Measurements from ENCODE around the gene SLC19A1.
A peak's percentile ranks its signal among the peaks of the same experiment; 100 is the strongest.

Gene SLC19A1

GRCh38 chr21:45544449-45545235, 2.4 kb upstream of the SLC19A1 start:
- DNase-seq (ENCODE audit: low read depth) = no peak

DNA sequence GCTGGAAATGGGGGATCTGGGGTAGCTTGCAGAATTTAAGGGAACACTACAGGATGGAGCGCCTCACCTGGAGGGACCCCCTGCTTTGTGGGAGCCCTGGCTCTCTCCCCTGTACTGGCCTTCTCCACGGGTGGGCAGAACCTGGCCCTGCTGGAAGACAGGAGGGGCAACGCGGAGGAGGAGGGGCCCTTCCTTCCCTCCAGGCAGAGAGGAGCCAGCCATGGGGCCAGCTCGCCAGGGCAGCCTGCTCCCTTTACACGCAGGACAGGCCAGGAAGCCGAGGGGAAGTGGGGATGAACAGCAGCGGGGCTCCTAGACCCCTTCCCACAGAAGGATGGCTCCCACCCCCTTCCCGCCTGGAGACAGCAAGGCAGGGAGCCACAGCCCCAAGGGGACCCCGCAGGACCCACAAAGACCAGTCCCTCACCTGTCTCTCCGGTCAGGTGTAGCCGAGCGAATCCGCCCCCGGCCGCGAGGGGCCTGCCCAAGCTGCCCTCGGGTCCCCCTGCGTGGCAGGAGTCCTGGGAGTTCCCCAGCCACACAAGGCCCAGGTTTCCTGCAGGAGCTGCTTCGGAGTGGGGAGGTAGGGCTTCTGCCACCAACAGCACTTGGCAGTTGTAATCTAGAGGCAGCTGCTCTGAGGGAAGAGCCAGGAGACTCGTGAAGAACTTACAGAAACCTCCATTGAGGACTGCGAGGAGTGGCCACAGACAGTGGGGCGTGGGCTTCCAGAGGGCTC, 1.6 kb upstream of the SLC19A1 start:
- DNase-seq (ENCODE audit: low read depth) = no peak

DNA sequence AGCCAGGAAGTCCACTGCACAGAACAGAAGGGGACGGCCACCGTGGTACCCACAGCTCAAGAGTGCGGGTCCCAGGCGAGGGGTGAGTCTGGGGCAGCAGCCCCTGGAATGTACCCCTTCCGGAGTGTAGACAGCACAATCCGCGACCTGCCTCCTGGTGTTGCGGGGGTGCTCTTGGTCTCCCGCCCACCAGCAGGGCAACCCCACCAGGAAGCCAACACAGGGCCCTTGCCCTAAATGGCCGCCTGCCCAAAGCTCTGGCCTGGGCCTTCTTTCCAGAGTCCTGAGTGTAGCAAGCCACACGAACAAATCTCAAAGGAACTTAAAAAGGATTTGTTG, 1.1 kb upstream of the SLC19A1 start:
- DNase-seq (ENCODE audit: low read depth) = no peak

GRCh38 chr21:45542667-45543370, 579 bp upstream of the SLC19A1 start:
- DNase-seq (ENCODE audit: low read depth) = no peak

GRCh38 chr21:45541221-45542039, 810 bp downstream of the SLC19A1 start:
- peak; percentile 65 for DNase-seq (ENCODE audit: low read depth)

DNA sequence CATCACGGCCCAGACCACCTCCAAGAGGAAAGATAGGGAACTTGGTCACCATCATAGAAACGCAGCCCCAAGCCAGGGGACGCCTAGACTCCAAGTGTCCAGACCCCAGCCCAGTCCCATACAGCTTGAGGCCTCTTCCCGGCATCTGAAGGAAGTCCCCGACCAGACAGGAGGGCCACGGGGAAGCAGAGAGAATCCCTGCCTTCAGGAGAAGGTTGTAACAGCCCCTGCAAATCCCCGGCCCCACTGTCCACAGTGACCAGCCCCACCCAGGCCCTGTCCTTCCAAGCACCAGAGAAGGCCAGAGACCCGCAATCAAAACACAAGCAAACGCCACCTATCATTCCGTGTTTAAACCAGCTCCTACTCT, 1.7 kb downstream of the SLC19A1 start:
- no peak for DNase-seq (ENCODE audit: low read depth)

DNA sequence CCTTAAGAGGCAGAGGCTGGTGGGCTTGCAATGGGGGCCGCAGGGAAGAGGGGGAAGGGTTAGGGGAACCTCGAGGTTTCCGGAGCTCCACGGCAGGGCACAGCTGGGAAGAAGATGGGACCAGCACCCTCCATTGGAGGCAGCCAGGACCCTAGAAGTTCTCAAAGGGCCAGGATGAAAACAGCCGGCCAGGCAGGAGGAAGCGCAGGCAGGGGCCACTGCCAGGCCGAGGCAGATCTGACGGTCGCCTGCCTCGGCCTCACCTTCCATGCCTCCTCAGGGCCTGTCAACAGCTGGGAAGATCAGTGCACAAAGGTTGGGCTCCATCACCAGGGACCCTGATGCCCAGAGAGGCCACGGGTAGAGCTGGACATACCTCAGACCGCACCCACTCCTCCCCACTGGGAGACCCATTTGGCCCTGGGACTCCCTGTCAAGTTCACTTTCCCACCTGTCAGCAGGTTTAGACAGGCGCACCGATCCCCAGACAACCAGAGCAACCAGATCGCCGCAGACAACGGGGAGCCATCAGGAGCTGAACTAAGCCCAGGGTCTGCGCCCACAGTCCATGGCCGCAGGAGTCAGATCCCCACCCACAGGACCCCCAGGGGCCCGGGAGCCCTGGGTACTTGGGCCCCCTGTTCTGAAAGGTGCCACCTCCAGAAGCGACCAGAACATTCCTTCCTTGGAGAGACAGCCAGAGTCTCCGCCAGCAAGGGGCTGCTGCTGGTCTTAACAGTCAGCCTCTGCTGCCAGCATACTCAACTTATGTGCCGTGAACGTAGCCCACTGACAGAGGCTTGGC, 2.2 kb downstream of the SLC19A1 start:
- no peak for DNase-seq (ENCODE audit: low read depth)

GRCh38 chr21:45539046-45539795, 3.0 kb downstream of the SLC19A1 start:
- DNase-seq (ENCODE audit: low read depth) = no peak

DNA sequence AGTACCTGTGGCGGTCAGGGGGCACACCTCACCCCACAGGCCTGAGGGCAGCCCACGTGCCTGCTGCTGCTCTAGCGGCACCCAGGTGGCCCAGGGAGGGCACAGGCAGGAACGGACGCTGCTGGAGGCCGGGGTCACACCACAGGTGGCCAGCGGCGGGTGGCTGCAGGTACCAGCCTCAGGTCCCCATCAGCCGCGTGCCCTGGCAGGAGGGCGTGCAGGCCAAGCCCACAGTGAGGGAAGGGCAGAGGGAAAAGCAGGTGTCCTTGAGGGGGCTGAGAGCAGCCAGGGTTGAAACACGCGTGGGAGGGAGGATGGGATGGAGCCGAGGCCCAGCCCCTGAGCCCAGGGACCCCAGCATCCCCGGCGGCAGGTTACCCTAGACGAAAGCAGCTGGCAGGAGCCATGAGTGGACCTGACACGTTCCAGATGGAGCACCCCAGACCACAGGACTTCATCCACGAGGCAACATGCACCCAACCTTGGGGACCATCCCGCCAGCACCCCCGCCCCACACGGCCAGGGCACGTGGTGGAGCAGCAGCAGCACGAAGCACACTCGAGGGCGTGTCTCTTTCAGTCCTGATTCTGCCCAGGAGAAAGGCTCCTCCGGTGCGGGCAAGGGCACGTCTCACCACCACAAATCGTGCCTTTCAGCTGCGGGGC, 3.7 kb downstream of the SLC19A1 start:
- no peak for DNase-seq (ENCODE audit: low read depth)

GRCh38 chr21:45537746-45538291, 4.4 kb downstream of the SLC19A1 start:
- no peak for DNase-seq (ENCODE audit: low read depth)

DNA sequence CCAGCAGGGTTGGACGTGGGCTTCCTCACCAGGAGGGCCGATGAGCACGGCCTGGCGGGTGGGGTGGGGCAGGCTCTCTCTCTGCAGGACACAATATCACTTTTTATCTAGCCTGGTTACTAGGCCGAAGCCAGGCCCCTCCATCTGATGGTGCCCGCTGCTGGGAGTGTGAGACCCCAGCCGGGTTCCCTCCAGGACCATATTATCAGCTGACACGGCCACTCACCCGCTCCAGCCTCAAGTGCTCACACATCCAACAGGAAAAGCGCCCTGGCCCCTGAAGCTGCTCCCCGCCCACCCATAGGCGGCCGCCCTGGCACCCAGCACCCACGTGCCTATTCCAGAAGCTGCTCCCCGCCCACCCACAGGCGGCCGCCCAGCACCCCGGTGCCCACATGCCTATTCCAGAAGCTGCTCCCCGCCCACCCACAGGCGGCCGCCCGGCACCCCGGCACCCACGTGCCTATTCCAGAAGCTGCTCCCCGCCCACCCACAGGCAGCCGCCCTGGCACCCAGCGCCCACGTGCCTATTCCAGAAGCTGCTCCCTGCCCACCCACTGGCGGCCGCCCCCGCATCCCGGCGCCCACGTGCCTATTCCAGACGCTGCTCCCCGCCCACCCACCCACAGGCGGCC, 5.0 kb downstream of the SLC19A1 start:
- no peak for DNase-seq (ENCODE audit: low read depth)

GRCh38 chr21:45536301-45537081, 5.7 kb downstream of the SLC19A1 start:
- no peak for DNase-seq (ENCODE audit: low read depth)

- DNase-seq (ENCODE audit: low read depth) = no peak
Measured at GRCh38 chr21:45535341-45536081, 6.7 kb downstream of the SLC19A1 start.

GRCh38 chr21:45534636-45535331, 7.5 kb downstream of the SLC19A1 start:
- DNase-seq (ENCODE audit: low read depth) = no peak

GRCh38 chr21:45533846-45534635, 8.2 kb downstream of the SLC19A1 start:
- no peak for DNase-seq (ENCODE audit: low read depth)

DNA sequence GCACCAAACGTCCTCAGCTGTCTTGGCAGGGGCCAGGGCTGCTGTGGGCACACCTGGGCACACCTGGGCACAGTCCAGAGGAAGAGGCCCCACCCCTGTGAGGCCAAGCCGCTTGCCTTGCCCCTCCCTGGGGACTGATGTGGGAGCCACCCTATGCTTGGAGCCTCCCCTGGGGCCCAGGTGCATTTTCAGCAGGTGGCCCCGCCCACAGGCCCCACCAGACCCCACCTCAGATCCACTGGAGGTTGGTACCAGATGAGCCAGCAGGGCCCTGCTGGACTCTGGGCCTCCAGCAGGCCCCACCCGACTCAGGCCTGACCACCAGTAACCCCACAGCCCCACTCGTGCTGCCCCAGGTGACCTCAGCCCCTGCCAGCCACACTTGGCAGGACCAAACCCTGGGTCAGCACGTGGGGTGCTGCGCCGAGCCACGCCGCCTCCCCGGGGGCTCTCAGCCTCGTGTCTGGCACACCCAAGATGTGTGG, 8.8 kb downstream of the SLC19A1 start:
- DNase-seq (ENCODE audit: low read depth) = no peak
